GM12872 (cell line): ENCODE measurements around the gene MRNIP.

ENCODE experiments used
- CTCF ChIP-seq: IDR thresholded peaks from 3 replicates; pipeline ENCODE4 v1.5.1; 2011; ENCODE audit warnings: low read depth, mild to moderate bottlenecking, low read length, moderate library complexity; ENCODE audit not compliant: insufficient read depth

MRNIP gene

GRCh38 chr5:179886190-179886911 is 27.7 kb upstream of the MRNIP start:
- no peak for TF ChIP-seq CTCF

- no peak for TF ChIP-seq CTCF
These were observed 27.0 kb upstream of the MRNIP start for GRCh38 chr5:179885491-179886090.

- TF ChIP-seq CTCF = no peak
These were observed 24.5 kb upstream of the MRNIP start for GRCh38 chr5:179883163-179883562.

- no peak for TF ChIP-seq CTCF
These were observed 23.7 kb upstream of the MRNIP start for GRCh38 chr5:179882338-179882737.

GRCh38 chr5:179880848-179881590 is 22.4 kb upstream of the MRNIP start:
- no peak for TF ChIP-seq CTCF

- no peak for TF ChIP-seq CTCF
These were observed 21.5 kb upstream of the MRNIP start for GRCh38 chr5:179880066-179880650.

- TF ChIP-seq CTCF = no peak
These were observed 21.0 kb upstream of the MRNIP start for GRCh38 chr5:179879690-179880010.
